Myocyte (in vitro differentiated cells): Measurements from ENCODE around the gene NUP62. TPM values are rescaled to one million over a fixed set of nuclear protein-coding genes. Genes with fewer than 3 reads are reported as not detected.

Experiments used
- microRNA-seq: library from miRNA; unstranded; fragments of <30 nt; microRNA quantifications from one replicate; pipeline ENCODE4, GENCODE V29; 2016
- total RNA-seq: library from RNA; depleted of rRNA; stranded (reverse); fragments of >200 nt; gene quantifications from 2 replicates; pipeline ENCODE4 v1.2.3, GENCODE V29; 2014

Gene NUP62
- total RNA-seq, 1 donor from 2014 or later, result 54.1 TPM

Small RNA genes lying within 50 kb of the gene (microRNA-seq; reads per million reads assigned to microRNA genes)
- 0.97 reads per million for gene MIR4750

Other genes with a start within 250 kb of the NUP62 start
- gene ADM5, start 239.9 kb downstream of the NUP62 start, total RNA-seq, result 0.99 and 1.3 TPM in 2 replicates
- 1.4 and 1.7 TPM in 2 replicates for gene CPT1C, start 238.4 kb downstream of the NUP62 start, total RNA-seq
- gene TSKS, start 166.2 kb downstream of the NUP62 start, total RNA-seq, result not detected in 2 replicates
- 83.2 and 102 TPM in 2 replicates for gene AP2A1, start 162.5 kb downstream of the NUP62 start, total RNA-seq
- gene FUZ, start 116.2 kb downstream of the NUP62 start, total RNA-seq, result 22.6 and 26.7 TPM in 2 replicates
- gene MED25, start 111.2 kb downstream of the NUP62 start, total RNA-seq, result 22.7 and 40.1 TPM in 2 replicates
- gene PTOV1, start 78.3 kb downstream of the NUP62 start, total RNA-seq, result 161 and 176 TPM in 2 replicates
- gene PNKP, start 61.9 kb downstream of the NUP62 start, total RNA-seq, result 31.1 and 38.2 TPM in 2 replicates
- gene AKT1S1, start 52.1 kb downstream of the NUP62 start, total RNA-seq, result 25.0 and 25.5 TPM in 2 replicates
- gene TBC1D17, start 51.8 kb downstream of the NUP62 start, total RNA-seq, result 17.7 and 19.9 TPM in 2 replicates
- 0.35 and 0.83 TPM in 2 replicates for gene IL4I1, start 32.6 kb downstream of the NUP62 start, total RNA-seq
- gene ATF5, start 299 bp downstream of the NUP62 start, total RNA-seq, result 31.9 and 32.8 TPM in 2 replicates
- not detected in 2 replicates for gene SIGLEC11, start 31.7 kb upstream of the NUP62 start, total RNA-seq
- gene VRK3, start 95.9 kb upstream of the NUP62 start, total RNA-seq, result 14.7 and 19.0 TPM in 2 replicates
- 8.9 and 9.7 TPM in 2 replicates for gene ZNF473, start 96.5 kb upstream of the NUP62 start, total RNA-seq
- gene IZUMO2, start 233.8 kb upstream of the NUP62 start, total RNA-seq, result not detected in 2 replicates